ENCODE measurements around the gene MARCHF4.

DNA sequence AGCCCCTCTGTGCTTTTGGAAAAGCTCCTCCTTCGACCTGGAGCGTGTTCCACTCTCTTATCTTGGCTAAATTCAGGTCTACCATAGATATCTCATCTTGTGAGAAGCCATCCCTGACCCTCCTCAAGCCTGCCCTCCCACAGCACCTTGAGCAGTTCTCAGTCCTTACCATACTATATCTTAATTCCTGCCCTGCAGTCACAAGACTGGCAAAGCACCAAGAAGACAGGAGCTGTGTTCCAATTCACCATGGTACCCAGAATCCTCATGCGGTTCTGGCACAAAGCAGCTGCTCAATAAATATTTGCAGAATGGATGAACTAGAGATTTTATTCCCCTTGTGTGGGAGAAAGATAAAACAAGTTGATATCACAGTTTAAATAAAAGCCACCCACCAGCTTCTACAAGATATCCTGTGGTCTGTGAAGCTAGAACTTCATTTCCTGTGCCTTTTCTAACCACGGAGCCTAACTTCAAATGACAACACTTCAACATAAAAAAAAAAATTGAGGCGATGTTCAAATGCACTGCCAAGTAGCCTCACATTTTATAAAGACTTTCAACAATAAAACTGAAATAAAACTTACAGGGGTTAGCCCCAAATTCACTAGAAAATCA is 19.5 kb downstream of the MARCHF4 start:
- TF ChIP-seq ZNF311 (tag by site-specific recombination; IDR thresholded peaks at IDR 0.05; ENCODE audit: borderline replicate concordance) (no peak), ZNF324 (tag by site-specific recombination; IDR thresholded peaks at IDR 0.05) (no peak), MYNN (tag by site-specific recombination; IDR thresholded peaks at IDR 0.05; ENCODE audit: borderline replicate concordance) (no peak)
- TF ChIP-seq, protein P1, sequence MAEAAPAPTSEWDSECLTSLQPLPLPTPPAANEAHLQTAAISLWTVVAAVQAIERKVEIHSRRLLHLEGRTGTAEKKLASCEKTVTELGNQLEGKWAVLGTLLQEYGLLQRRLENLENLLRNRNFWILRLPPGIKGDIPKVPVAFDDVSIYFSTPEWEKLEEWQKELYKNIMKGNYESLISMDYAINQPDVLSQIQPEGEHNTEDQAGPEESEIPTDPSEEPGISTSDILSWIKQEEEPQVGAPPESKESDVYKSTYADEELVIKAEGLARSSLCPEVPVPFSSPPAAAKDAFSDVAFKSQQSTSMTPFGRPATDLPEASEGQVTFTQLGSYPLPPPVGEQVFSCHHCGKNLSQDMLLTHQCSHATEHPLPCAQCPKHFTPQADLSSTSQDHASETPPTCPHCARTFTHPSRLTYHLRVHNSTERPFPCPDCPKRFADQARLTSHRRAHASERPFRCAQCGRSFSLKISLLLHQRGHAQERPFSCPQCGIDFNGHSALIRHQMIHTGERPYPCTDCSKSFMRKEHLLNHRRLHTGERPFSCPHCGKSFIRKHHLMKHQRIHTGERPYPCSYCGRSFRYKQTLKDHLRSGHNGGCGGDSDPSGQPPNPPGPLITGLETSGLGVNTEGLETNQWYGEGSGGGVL (tag by site-specific recombination; IDR thresholded peaks at IDR 0.05), result no peak
